COR-L47 (cell line): ENCODE measurements around the gene ACBD5.

Experiments
- DNase-seq: peaks from one replicate; lab custom pipeline; 2025; lab: John Stamatoyannopoulos, UW

Gene ACBD5

DNA sequence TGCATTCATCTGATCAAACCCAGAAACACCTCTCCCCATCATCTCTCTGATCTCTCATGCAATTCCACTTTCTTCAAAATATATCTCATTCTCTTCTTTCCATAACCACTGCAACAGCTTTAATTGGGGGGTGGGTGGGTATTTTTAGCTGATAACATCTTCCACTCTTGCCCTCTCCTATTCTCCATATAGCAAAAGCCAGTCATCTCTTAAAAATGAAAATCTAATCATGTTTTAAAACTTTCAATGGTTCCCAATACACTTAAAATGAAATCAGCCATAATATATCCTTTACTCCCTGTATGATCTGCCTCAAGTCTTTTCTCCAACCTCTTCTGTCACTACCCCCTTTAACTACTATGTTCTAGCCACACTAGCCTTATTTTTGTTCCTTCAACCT lies 87.9 kb downstream of the ACBD5 start:
- no peak for DNase-seq

GRCh38 chr10:27150261-27150660 lies 90.3 kb downstream of the ACBD5 start:
- no peak for DNase-seq

- DNase-seq: no peak
Measured at GRCh38 chr10:27147701-27148100, 92.9 kb downstream of the ACBD5 start.

DNA sequence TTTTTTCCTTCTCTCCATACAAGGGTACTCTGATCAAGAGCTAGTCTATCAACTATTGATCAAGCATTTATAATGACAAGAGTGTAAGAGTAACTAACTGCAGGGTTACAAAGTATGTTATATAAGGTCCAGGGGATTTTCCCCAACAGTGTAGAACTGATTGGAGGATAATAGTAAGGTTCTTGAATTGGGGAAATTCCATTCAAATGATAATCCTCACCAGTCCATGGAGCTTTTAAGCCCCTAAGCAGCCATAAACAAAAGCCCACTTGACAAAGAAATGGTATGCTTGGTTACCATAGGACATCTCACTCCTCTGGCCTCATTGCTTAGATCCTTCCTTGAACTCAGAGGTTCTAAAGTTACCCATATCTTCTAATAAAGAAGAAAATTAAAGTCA lies 94.7 kb downstream of the ACBD5 start:
- DNase-seq: no peak
